CD8-positive, alpha-beta memory T cell (primary cell): ENCODE measurements around the gene RNASE13. TPM values are rescaled to one million over a fixed set of nuclear protein-coding genes. Genes with fewer than 3 reads are reported as not detected.

Experiments
- CTCF ChIA-PET: fragments of 350-600 bp; sonication (Branson Sonifier 250); formaldehyde crosslinking; loops from one replicate; lab custom pipeline; 2021; ENCODE audit warnings: antibody characterized with exemption; lab: Charles Lee
- POLR2A ChIA-PET: fragments of 350-600 bp; sonication (Branson Sonifier 250); formaldehyde crosslinking; loops from one replicate; lab custom pipeline; 2021; ENCODE audit warnings: antibody characterized with exemption; lab: Charles Lee
- DNase-seq, 5 donors: peaks; one replicate each; pipeline versions ENCODE4 v3.0.0 to v3.0.0-alpha.2; 2020 to 2022; ENCODE audit warnings: mixed read lengths in 1 of 5
- H3K27ac ChIP-seq: one replicate; pipeline ENCODE4 v1.7.0; 2013; ENCODE audit warnings: low read depth, mild to moderate bottlenecking, low read length, moderate library complexity
- H3K27me3 ChIP-seq: 2 replicates; pipeline ENCODE4 v1.7.0; 2013; ENCODE audit warnings: low read length, mild to moderate bottlenecking; ENCODE audit not compliant: insufficient read depth, poor library complexity, severe bottlenecking
- H3K36me3 ChIP-seq: 2 replicates; pipeline ENCODE4 v1.7.0; 2013; ENCODE audit warnings: mild to moderate bottlenecking, low read length, moderate library complexity; ENCODE audit not compliant: insufficient read depth
- H3K4me1 ChIP-seq: 2 replicates; pipeline ENCODE4 v1.7.0; 2013; ENCODE audit warnings: mild to moderate bottlenecking, low read length, moderate library complexity; ENCODE audit not compliant: insufficient read depth
- H3K4me3 ChIP-seq: 2 replicates; pipeline ENCODE4 v1.7.0; 2013; ENCODE audit warnings: mild to moderate bottlenecking, low read length
- H3K9me3 ChIP-seq: 2 replicates; pipeline ENCODE4 v1.7.0; 2013; ENCODE audit warnings: mild to moderate bottlenecking, low read length
- H3K27ac Mint-ChIP-seq, 8 donors: one replicate each; pipeline ENCODE4 v1.8.0; 2020 to 2021; ENCODE audit warnings: mixed read lengths in 8 of 8, mild to moderate bottlenecking in 6 of 8, inconsistent platforms in 3 of 8, moderate library complexity in 3 of 8
- H3K27me3 Mint-ChIP-seq, 2 donors: one replicate each; pipeline ENCODE4 v1.8.0; 2020 to 2021; ENCODE audit warnings: mixed read lengths in 2 of 2, mild to moderate bottlenecking in 1 of 2, moderate library complexity in 1 of 2
- H3K36me3 Mint-ChIP-seq, 3 donors: one replicate each; pipeline ENCODE4 v1.8.0; 2020 to 2021; ENCODE audit warnings: mixed read lengths in 3 of 3, inconsistent platforms in 1 of 3, mild to moderate bottlenecking in 1 of 3
- H3K4me1 Mint-ChIP-seq, 3 donors: one replicate each; pipeline ENCODE4 v1.8.0; 2020 to 2021; ENCODE audit warnings: mixed read lengths in 3 of 3, inconsistent platforms in 1 of 3, mild to moderate bottlenecking in 1 of 3
- H3K4me3 Mint-ChIP-seq, 7 donors: one replicate each; pipeline ENCODE4 v1.8.0; 2020 to 2021; ENCODE audit warnings: mixed read lengths in 7 of 7, mild to moderate bottlenecking in 6 of 7, moderate library complexity in 4 of 7, inconsistent platforms in 2 of 7
- H3K9me3 Mint-ChIP-seq, 5 donors: one replicate each; pipeline ENCODE4 v1.8.0; 2020 to 2022; ENCODE audit warnings: mixed read lengths in 5 of 5, mild to moderate bottlenecking in 3 of 5, moderate library complexity in 2 of 5, inconsistent platforms in 1 of 5
- polyA plus RNA-seq: library from polyadenylated mRNA; unstranded; fragments of 300-500 nt; fragmentation: Illumina TruSeq; gene quantifications from one replicate; pipeline ENCODE4 v1.2.3, GENCODE V29; 2021
- total RNA-seq, 2 experiments: library from RNA; stranded (reverse); gene quantifications; one replicate each; pipeline ENCODE4 v1.2.3, GENCODE V29; 2021

The RNASE13 gene
- total and polyA plus RNA-seq, 3 experiments from 2014 or later = not detected

DNA sequence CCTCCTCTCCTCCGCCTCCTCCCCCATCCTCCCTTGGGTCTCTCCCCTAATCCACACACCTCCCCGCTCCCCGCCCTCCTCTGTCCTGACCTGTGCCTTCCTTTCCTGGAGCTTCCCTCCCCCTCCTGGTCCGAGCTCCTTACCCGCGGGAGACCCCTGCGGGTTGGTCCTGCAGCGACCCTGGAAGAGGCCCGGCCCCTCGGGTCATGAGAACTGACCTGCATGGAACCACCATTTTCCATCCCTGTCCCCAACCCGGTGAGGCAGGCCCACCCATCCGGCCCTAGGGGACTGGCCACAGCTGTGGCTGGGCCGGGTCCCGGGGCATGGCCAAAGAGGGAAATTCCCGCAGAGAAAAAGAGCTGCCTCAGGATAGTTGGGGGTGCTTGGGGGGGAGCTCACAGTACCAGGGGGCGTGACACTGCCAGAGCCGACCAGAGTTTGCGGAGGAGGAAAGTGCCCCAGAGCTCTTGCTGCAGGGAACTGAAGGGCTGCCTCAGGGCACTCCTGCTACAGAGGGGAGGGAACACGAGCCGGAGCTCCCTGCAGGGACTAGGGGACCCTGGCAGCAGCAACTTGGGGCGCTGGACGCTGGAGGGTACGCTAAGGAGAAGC is 36.1 kb upstream of the RNASE13 start:
- Histone ChIP-seq H3K4me1 (peaks cover 36% of the 10 kb centered on the region), H3K27me3 (peaks cover 61% of the 10 kb centered on the region), H3K27ac (peak overlapping the region; percentile 31), H3K9me3 (no peaks in the 10 kb centered on the region), H3K4me3 (peak overlapping the region; percentile 60), H3K36me3 (no peaks in the 10 kb centered on the region)
- no peaks in the 10 kb centered on the region for H3K9me3 Mint-ChIP-seq
- peak overlapping the region in 7 of 8 donors; percentile 17 to 91 (median 88) for H3K27ac Mint-ChIP-seq
- H3K4me1 Mint-ChIP-seq = peaks cover 23 to 40% (median 29%) of the 10 kb centered on the region in 3 donors
- DNase-seq = peak in 2 of 5 donors; percentile 28 to 57
- peak overlapping the region; percentile 81 to 91 (median 86) for H3K4me3 Mint-ChIP-seq
- CTCF ChIA-PET = interaction anchor here (0.7 to 4.0 kb wide), 9 partner anchors 9 to 65 kb away, joined by 3 to 47 read pairs (median 5); no protein-coding TSS in a partner anchor
- H3K27me3 Mint-ChIP-seq = peaks cover 55 to 69% of the 10 kb centered on the region in 2 donors
- POLR2A ChIA-PET = interaction anchor here (0.5 to 2.0 kb wide), 6 partner anchors 17 to 189 kb away, joined by 3 to 10 read pairs (median 4); partner anchors contain the start of genes NDRG2 and ZNF219
- no peaks in the 10 kb centered on the region for H3K36me3 Mint-ChIP-seq

GRCh38 chr14:21070083-21070609 is 35.5 kb upstream of the RNASE13 start, which contains the start of gene ARHGEF40:
Gene ARHGEF40 (plus strand): TSS chr14:21070304. CDS start chr14:21070397, 93 bp downstream.
- peak within 1 kb of the TSS; percentile 31 for H3K27ac ChIP-seq
- DNase-seq = no peak
- Mint-ChIP-seq H3K4me3 (peak within 1 kb of the TSS; percentile 81 to 92 (median 86)), H3K27me3 (peaks cover 59 to 75% of the 10 kb centered on the region in 2 donors), H3K4me1 (peaks cover 23 to 40% (median 29%) of the 10 kb centered on the region in 3 donors), H3K27ac (peak within 1 kb of the TSS in 7 of 8 donors; percentile 56 to 95 (median 88)), H3K36me3 (peaks cover 0 to 1% (median 0%) of the 10 kb centered on the region in 3 donors), H3K9me3 (no peaks in the 10 kb centered on the region)
- H3K4me3 ChIP-seq = peak within 1 kb of the TSS; percentile 60
- ChIA-PET POLR2A (interaction anchor here (0.6 to 2.0 kb wide), 5 partner anchors 17 to 190 kb away, joined by 3 to 10 read pairs (median 5); partner anchors contain the start of gene NDRG2), CTCF (interaction anchor here (0.7 to 4.0 kb wide), 6 partner anchors 9 to 55 kb away, joined by 3 to 47 read pairs (median 15); no protein-coding TSS in a partner anchor)
- H3K27me3 ChIP-seq = peaks cover 61% of the 10 kb centered on the region
- no peaks in the 10 kb centered on the region for H3K9me3 ChIP-seq
- no peaks in the 10 kb centered on the region for H3K36me3 ChIP-seq
- peaks cover 36% of the 10 kb centered on the region for H3K4me1 ChIP-seq

- Histone ChIP-seq H3K27ac (no peak overlapping the region), H3K36me3 (no peaks in the 10 kb centered on the region), H3K4me1 (peaks cover 36% of the 10 kb centered on the region), H3K9me3 (no peaks in the 10 kb centered on the region), H3K4me3 (peak overlapping the region; percentile 45), H3K27me3 (peaks cover 61% of the 10 kb centered on the region)
- peaks cover 60 to 79% of the 10 kb centered on the region in 2 donors for H3K27me3 Mint-ChIP-seq
- DNase-seq = peak in 2 of 5 donors; percentile 28 to 57
- H3K9me3 Mint-ChIP-seq = no peaks in the 10 kb centered on the region
- peaks cover 23 to 40% (median 29%) of the 10 kb centered on the region in 3 donors for H3K4me1 Mint-ChIP-seq
- H3K27ac Mint-ChIP-seq = peak overlapping the region in 7 of 8 donors; percentile 31 to 95 (median 85)
- peaks cover 0 to 1% (median 0%) of the 10 kb centered on the region in 3 donors for H3K36me3 Mint-ChIP-seq
- POLR2A ChIA-PET = interaction anchor here (0.6 to 1.7 kb wide), 3 partner anchors 18 to 190 kb away, joined by 4 to 7 read pairs (median 5); no protein-coding TSS in a partner anchor
- peak overlapping the region; percentile 75 to 92 (median 81) for H3K4me3 Mint-ChIP-seq
- CTCF ChIA-PET = interaction anchor here (1.0 to 6.3 kb wide), 17 partner anchors 10 to 64 kb away, joined by 3 to 130 read pairs (median 10); partner anchors contain the start of gene ZNF219
These were observed 34.9 kb upstream of the RNASE13 start for GRCh38 chr14:21069388-21070082.

DNA sequence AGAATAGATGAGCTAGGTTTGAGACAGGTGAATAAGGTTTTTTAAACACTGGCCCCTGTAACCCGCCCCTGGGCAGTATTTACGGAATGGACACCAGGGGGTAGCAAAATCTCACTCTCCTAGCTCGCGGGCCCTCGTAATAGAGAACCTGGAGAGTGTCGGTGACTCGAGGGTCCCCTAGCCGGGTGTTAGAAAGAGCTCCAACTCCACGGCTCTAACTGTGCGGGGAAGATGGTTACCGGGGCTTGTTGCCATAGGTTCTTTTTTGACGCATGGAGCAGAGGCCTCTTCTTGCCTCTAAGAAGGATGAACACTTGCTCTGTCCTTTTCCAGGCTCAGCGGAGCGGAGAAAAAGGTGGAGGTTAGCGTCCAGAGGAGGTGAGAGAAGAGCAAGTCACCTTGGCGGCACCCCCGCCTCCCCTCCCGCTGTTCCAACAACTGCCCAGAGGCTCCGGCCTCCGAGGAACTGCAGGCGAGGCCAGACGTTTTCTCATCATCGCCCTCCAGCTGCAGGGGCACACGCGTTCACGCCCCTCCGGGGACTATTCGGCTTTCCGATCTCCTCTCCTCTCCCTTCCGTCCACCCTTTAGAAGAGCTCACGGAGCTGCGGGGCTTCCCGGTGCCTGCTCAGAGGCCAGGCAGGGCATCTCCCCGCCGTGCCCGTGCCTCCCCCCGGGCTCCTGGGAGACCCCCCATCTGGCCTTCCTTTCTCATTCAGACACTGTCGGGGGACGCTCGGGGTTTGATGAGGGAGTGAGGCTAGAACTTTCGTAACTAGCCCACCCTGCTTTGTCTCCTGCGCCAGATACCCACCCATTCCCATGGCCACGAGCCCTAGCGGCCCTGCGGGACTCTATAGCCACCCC is 34.1 kb upstream of the RNASE13 start:
- Mint-ChIP-seq H3K27me3 (peaks cover 60 to 82% of the 10 kb centered on the region in 2 donors), H3K9me3 (no peaks in the 10 kb centered on the region), H3K36me3 (peaks cover 0 to 1% (median 0%) of the 10 kb centered on the region in 3 donors), H3K4me1 (peaks cover 23 to 40% (median 29%) of the 10 kb centered on the region in 3 donors), H3K27ac (peak overlapping the region in 7 of 8 donors; percentile 43 to 95 (median 85)), H3K4me3 (peak overlapping the region; percentile 75 to 92 (median 81))
- Histone ChIP-seq H3K27me3 (peaks cover 61% of the 10 kb centered on the region), H3K27ac (no peak overlapping the region), H3K4me3 (peak overlapping the region; percentile 45), H3K9me3 (no peaks in the 10 kb centered on the region), H3K36me3 (no peaks in the 10 kb centered on the region), H3K4me1 (peaks cover 36% of the 10 kb centered on the region)
- DNase-seq = peak; percentile 37 to 77 (median 54)
- ChIA-PET POLR2A (interaction anchor here (0.8 to 1.4 kb wide), 3 partner anchors 19 to 36 kb away, joined by 3 to 4 read pairs (median 4); no protein-coding TSS in a partner anchor), CTCF (interaction anchor here (1.0 to 6.3 kb wide), 22 partner anchors 8 to 146 kb away, joined by 3 to 130 read pairs (median 6); partner anchors contain the start of genes RNASE8, TMEM253 and ZNF219)

- H3K4me3 ChIP-seq = no peak overlapping the region
- no peak for DNase-seq
- Mint-ChIP-seq H3K27ac (peak overlapping the region in 1 of 8 donors; percentile 9), H3K36me3 (peaks cover 0 to 1% (median 0%) of the 10 kb centered on the region in 3 donors), H3K4me3 (no peak overlapping the region), H3K9me3 (no peaks in the 10 kb centered on the region), H3K4me1 (peaks cover 23 to 34% (median 25%) of the 10 kb centered on the region in 3 donors), H3K27me3 (peaks cover 53 to 81% of the 10 kb centered on the region in 2 donors)
- POLR2A ChIA-PET = no interaction called here
- no peaks in the 10 kb centered on the region for H3K36me3 ChIP-seq
- H3K27me3 ChIP-seq = peaks cover 48% of the 10 kb centered on the region
- H3K27ac ChIP-seq = no peak overlapping the region
- H3K9me3 ChIP-seq = no peaks in the 10 kb centered on the region
- H3K4me1 ChIP-seq = peaks cover 36% of the 10 kb centered on the region
- CTCF ChIA-PET = interaction anchor here (1.4 to 6.3 kb wide), 10 partner anchors 9 to 52 kb away, joined by 4 to 130 read pairs (median 17); partner anchors contain the start of genes RNASE8, TMEM253 and ZNF219
These were observed 32.4 kb upstream of the RNASE13 start for GRCh38 chr14:21066882-21067502.

- H3K27me3 Mint-ChIP-seq = peaks cover 34 to 67% of the 10 kb centered on the region in 2 donors
- no peaks in the 10 kb centered on the region for H3K36me3 ChIP-seq
- ChIA-PET POLR2A (no interaction called here), CTCF (interaction anchor here (2.8 to 6.3 kb wide), 2 partner anchors 29 to 44 kb away, joined by 11 to 130 read pairs; no protein-coding TSS in a partner anchor)
- no peak overlapping the region for H3K27ac ChIP-seq
- no peak for DNase-seq
- H3K4me1 Mint-ChIP-seq = peaks cover under 1 to 3% (median 2%) of the 10 kb centered on the region in 3 donors
- H3K9me3 Mint-ChIP-seq = no peaks in the 10 kb centered on the region
- H3K4me1 ChIP-seq = peaks cover 4% of the 10 kb centered on the region
- H3K27me3 ChIP-seq = peaks cover 17% of the 10 kb centered on the region
- no peaks in the 10 kb centered on the region for H3K9me3 ChIP-seq
- peaks cover 0 to 1% (median 0%) of the 10 kb centered on the region in 3 donors for H3K36me3 Mint-ChIP-seq
- H3K4me3 Mint-ChIP-seq = no peak overlapping the region
- no peak overlapping the region for H3K27ac Mint-ChIP-seq
- H3K4me3 ChIP-seq = no peak overlapping the region
These were observed 28.9 kb upstream of the RNASE13 start for GRCh38 chr14:21063479-21063878.
